ENCODE results near the gene ZNF578.

Gene ZNF578

DNA sequence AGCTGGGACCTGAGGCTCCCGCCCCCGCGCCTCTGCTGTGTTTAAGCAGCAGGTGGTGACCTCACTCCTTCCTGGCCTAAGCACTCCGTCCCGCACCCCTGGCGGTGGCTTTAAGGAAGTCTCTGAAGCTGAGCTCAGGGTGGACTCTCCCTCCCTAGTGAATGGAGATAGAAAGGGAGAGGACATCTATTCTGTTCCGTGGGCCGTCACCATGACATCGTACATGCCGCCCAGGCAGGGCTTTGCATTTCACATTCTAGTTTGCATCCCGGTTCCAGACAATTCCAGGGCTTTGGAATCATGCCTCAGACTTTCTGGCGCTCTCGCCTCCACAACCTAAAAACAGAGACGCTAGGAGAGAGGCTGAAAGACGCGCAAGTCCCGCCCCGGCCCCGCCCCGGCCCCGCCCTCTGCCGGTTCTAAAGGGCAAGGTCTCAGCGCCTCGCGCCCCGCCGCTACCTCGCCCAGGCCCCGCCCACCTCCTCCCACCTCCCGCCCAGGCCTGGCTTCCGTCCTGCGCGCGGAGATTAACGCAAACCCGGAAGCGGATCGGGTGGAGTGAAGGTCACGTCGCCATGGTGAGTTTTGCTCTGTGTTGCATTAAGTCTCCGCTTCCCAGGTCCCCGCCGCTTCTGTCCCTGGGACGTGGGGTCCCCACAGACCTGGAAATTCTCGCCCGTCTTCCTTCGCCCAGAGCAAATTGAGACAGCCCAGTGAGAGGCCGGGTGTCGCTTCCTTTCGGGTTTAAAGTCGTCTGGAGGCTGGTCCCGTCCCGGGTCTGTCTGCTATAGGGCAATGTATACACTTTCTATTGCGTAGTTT is 74.0 kb downstream of the ZNF578 start, which contains the start of gene ZNF808:
TSS of gene ZNF808 (plus strand) at position 535 of the 822 bp plus-strand sequence. CDS start 15,617 bp downstream, outside the sequence.
- peak; percentile 36; the same call in 1 of the 2 replicates for TF ChIP-seq POLR2AphosphoS5 (IDR thresholded peaks at IDR 0.05; ENCODE audit: low read depth, low read length)
- TF ChIP-seq TAF1 (IDR thresholded peaks at IDR 0.05; ENCODE audit: borderline replicate concordance, insufficient read depth, low read length), result no peak

DNA sequence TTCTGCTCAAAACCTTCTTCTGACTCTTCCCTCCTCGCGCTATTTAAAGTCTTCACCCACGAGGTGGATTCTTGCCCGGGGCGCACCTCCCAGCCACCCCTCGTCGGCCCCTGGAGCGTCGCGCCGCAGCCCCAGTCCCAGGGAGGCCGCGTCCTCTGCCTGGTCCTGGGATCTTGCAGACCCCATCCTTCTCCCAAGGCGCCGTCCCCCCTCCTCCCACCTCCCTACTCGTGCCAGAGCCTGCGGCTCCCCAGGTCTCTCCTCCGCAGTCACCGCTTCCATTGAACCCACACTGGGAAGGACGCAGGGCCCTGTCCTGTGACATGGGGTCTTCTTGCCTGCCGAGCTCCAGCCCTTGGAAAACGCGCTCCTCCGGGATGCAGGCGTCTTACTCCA is 74.6 kb downstream of the ZNF578 start:
- TF ChIP-seq FOXP2 (optimal IDR thresholded peaks at IDR 0.05; ENCODE audit: borderline replicate concordance, extremely low read depth, extremely low read length, insufficient read depth) (no peak), TAF1 (IDR thresholded peaks at IDR 0.05; ENCODE audit: borderline replicate concordance, insufficient read depth, low read length) (no peak), POLR2AphosphoS5 (IDR thresholded peaks at IDR 0.05; ENCODE audit: low read depth, low read length) (no peak), SIN3A (IDR thresholded peaks at IDR 0.05; ENCODE audit: borderline replicate concordance, insufficient read depth, low read length) (no peak)
- TF ChIP-seq, protein P1, sequence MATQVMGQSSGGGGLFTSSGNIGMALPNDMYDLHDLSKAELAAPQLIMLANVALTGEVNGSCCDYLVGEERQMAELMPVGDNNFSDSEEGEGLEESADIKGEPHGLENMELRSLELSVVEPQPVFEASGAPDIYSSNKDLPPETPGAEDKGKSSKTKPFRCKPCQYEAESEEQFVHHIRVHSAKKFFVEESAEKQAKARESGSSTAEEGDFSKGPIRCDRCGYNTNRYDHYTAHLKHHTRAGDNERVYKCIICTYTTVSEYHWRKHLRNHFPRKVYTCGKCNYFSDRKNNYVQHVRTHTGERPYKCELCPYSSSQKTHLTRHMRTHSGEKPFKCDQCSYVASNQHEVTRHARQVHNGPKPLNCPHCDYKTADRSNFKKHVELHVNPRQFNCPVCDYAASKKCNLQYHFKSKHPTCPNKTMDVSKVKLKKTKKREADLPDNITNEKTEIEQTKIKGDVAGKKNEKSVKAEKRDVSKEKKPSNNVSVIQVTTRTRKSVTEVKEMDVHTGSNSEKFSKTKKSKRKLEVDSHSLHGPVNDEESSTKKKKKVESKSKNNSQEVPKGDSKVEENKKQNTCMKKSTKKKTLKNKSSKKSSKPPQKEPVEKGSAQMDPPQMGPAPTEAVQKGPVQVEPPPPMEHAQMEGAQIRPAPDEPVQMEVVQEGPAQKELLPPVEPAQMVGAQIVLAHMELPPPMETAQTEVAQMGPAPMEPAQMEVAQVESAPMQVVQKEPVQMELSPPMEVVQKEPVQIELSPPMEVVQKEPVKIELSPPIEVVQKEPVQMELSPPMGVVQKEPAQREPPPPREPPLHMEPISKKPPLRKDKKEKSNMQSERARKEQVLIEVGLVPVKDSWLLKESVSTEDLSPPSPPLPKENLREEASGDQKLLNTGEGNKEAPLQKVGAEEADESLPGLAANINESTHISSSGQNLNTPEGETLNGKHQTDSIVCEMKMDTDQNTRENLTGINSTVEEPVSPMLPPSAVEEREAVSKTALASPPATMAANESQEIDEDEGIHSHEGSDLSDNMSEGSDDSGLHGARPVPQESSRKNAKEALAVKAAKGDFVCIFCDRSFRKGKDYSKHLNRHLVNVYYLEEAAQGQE (IDR thresholded peaks at IDR 0.05; ENCODE audit: insufficient read depth in 1 of 2, low read depth in 2 of 2, low read length in 2 of 2), result no peak

- TF ChIP-seq POLR2AphosphoS5 (IDR thresholded peaks at IDR 0.05; ENCODE audit: low read depth, low read length) (no peak), TAF1 (IDR thresholded peaks at IDR 0.05; ENCODE audit: borderline replicate concordance, insufficient read depth, low read length) (no peak), FOXP2 (optimal IDR thresholded peaks at IDR 0.05; ENCODE audit: borderline replicate concordance, extremely low read depth, extremely low read length, insufficient read depth) (no peak), SIN3A (IDR thresholded peaks at IDR 0.05; ENCODE audit: borderline replicate concordance, insufficient read depth, low read length) (no peak)
- TF ChIP-seq, protein P1 (IDR thresholded peaks at IDR 0.05; ENCODE audit: insufficient read depth in 1 of 2, low read depth in 2 of 2, low read length in 2 of 2), result no peak
These were observed 79.1 kb downstream of the ZNF578 start for GRCh38 chr19:52532480-52532879.

- TF ChIP-seq FOXP2 (optimal IDR thresholded peaks at IDR 0.05; ENCODE audit: borderline replicate concordance, extremely low read depth, extremely low read length, insufficient read depth) (no peak), SIN3A (IDR thresholded peaks at IDR 0.05; ENCODE audit: borderline replicate concordance, insufficient read depth, low read length) (no peak), POLR2AphosphoS5 (IDR thresholded peaks at IDR 0.05; ENCODE audit: low read depth, low read length) (no peak), TAF1 (IDR thresholded peaks at IDR 0.05; ENCODE audit: borderline replicate concordance, insufficient read depth, low read length) (no peak)
- TF ChIP-seq, protein P1 (IDR thresholded peaks at IDR 0.05; ENCODE audit: insufficient read depth in 1 of 2, low read depth in 2 of 2, low read length in 2 of 2), result no peak
These were observed 80.5 kb downstream of the ZNF578 start for GRCh38 chr19:52533901-52534300.

DNA sequence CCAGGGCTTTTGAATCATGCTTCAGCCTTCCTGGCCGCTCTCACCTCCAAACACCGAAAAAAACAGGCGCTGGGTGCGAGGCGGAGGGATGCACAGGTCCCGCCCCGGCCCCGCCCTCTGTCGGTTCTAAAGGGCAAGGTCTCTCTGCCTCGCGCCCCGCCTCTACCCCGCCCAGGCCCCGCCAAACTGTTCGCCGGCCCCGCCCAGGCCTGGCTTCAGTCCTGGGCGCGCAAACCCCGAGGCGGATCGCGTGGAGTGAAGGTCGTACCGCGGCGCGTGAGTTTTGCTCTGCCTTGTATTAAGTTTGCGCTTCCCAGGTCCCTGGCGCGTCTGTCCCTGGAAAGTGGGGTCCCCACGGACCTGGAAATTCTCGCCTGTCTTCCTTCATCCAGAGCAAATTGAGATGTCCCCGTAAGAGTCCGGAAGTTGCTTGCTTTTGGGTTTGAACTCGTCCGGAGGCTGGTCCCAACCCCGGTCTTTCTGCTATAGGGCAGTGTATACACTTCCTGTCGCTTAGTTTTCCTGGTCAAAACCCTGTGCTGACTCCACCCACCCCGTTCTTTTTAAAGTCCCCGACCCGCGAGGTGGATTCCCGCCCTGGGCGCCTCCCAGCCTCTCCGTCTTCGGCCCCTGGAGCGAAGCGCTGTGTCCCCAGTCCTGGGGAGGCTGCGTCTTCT is 82.6 kb downstream of the ZNF578 start:
- TF ChIP-seq, protein P1 (IDR thresholded peaks at IDR 0.05; ENCODE audit: insufficient read depth in 1 of 2, low read depth in 2 of 2, low read length in 2 of 2), result no peak
- TF ChIP-seq SIN3A (IDR thresholded peaks at IDR 0.05; ENCODE audit: borderline replicate concordance, insufficient read depth, low read length) (no peak), POLR2AphosphoS5 (IDR thresholded peaks at IDR 0.05; ENCODE audit: low read depth, low read length) (no peak), FOXP2 (optimal IDR thresholded peaks at IDR 0.05; ENCODE audit: borderline replicate concordance, extremely low read depth, extremely low read length, insufficient read depth) (no peak), TAF1 (IDR thresholded peaks at IDR 0.05; ENCODE audit: borderline replicate concordance, insufficient read depth, low read length) (no peak)
